Prostate gland (tissue), 2 donors: ENCODE data around the gene DUS2. TPM values are rescaled to one million over a fixed set of nuclear protein-coding genes. Genes with fewer than 3 reads are reported as not detected.

Experiments
- DNase-seq: peaks from one replicate; pipeline ENCODE4 v3.0.0-alpha.2; 2019; ENCODE audit warnings: low spot score
- H3K27ac ChIP-seq, 2 donors: fragments of 200-600 bp; sonication (generic); 2 replicates each; pipeline ENCODE4 v1.5.1; 2017 to 2019
- H3K27me3 ChIP-seq: fragments of 200-600 bp; sonication (generic); replicated peaks from 2 replicates; pipeline ENCODE4 v1.5.1; 2019; ENCODE audit not compliant: insufficient read depth
- H3K36me3 ChIP-seq, 2 donors: fragments of 200-600 bp; sonication (generic); 1 replicate in 1 of 2; 2 replicates in 1 of 2; pipeline versions ENCODE4 v1.5.1 to v1.8.1; 2017 to 2019
- H3K4me1 ChIP-seq: fragments of 200-600 bp; sonication (generic); replicated peaks from 2 replicates; pipeline ENCODE4 v1.5.1; 2019
- H3K4me3 ChIP-seq, 2 donors: fragments of 200-600 bp; sonication (generic); 2 replicates each; pipeline ENCODE4 v1.5.1; 2017 to 2019
- H3K9me3 ChIP-seq: fragments of 200-600 bp; sonication (generic); 2 replicates; pipeline ENCODE4 v1.5.1; 2017
- POLR2A ChIP-seq: fragments of 450-650 bp; IDR thresholded peaks from one replicate; pipeline ENCODE4 v1.6.1; 2016; ENCODE audit warnings: antibody characterized with exemption, mild to moderate bottlenecking
- POLR2AphosphoS5 ChIP-seq: sonication (generic); formaldehyde crosslinking; IDR thresholded peaks from one replicate; pipeline ENCODE4 v1.6.1; 2017; ENCODE audit warnings: antibody characterized with exemption
- WGBS: methylation state at CpG from one replicate; pipeline ENCODE4 v1.1.5; 2018; 5-methylcytosine and 5-hydroxymethylcytosine counted together
- intact Hi-C: fragments of 100-400 bp; cut with DNase I; formaldehyde crosslinking; loops from one replicate; pipeline ENCODE4 v1.14.2; 2022
- total RNA-seq, 2 donors: library from RNA; depleted of rRNA; stranded (reverse); fragments of >200 nt; gene quantifications; one replicate each; pipeline ENCODE4 v1.1.0, GENCODE V29; 2016
- TF ChIP-seq, protein P1 (sequence below), 4 experiments: fragments of 200-600 bp in 2 of 4; fragments of 450-650 bp in 2 of 4; sonication (generic) in 2 of 4; IDR thresholded peaks; 1 replicate in 3 of 4; 2 replicates in 1 of 4; pipeline ENCODE4 v1.5.1; 2016 to 2019; ENCODE audit warnings: antibody characterized with exemption in 4 of 4, mild to moderate bottlenecking in 2 of 4, moderate library complexity in 2 of 4

The DUS2 gene
- total RNA-seq, 2 donors from 2014 or later, result 7.2 to 14.5 TPM

DNA sequence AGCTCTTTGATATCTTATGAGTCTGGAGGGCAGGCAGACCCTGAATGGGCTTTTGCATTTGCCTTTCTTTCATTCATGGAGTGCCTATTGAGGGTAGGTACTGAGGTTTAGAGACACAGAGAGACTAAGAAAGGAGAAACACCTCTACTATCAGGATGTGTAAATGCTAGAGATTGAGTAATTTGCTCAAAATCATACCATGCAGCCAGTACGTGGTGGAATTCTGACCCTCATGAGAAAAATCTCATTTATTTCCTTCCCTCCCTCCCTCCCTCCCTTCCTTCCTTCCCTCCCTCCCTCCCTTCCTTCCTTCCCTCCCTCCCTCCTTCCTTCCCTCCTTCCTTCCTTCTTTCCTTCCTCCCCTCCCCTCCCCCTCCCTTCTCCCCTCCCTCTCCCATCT, 43.7 kb downstream of the DUS2 start:
- peaks cover 5% of the 10 kb centered on the region for H3K4me1 ChIP-seq
- TF ChIP-seq POLR2A (no peak), POLR2AphosphoS5 (no peak)
- TF ChIP-seq, protein P1, sequence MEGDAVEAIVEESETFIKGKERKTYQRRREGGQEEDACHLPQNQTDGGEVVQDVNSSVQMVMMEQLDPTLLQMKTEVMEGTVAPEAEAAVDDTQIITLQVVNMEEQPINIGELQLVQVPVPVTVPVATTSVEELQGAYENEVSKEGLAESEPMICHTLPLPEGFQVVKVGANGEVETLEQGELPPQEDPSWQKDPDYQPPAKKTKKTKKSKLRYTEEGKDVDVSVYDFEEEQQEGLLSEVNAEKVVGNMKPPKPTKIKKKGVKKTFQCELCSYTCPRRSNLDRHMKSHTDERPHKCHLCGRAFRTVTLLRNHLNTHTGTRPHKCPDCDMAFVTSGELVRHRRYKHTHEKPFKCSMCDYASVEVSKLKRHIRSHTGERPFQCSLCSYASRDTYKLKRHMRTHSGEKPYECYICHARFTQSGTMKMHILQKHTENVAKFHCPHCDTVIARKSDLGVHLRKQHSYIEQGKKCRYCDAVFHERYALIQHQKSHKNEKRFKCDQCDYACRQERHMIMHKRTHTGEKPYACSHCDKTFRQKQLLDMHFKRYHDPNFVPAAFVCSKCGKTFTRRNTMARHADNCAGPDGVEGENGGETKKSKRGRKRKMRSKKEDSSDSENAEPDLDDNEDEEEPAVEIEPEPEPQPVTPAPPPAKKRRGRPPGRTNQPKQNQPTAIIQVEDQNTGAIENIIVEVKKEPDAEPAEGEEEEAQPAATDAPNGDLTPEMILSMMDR (IDR thresholded peaks at IDR 0.05), result no peak
- no peaks in the 10 kb centered on the region for H3K9me3 ChIP-seq
- H3K27me3 ChIP-seq, result no peaks in the 10 kb centered on the region
- intact Hi-C loops, result no loop called here
- no peaks in the 10 kb centered on the region for H3K36me3 ChIP-seq
- 71% methylated on average over 1 of the region's 1 CpG for WGBS
- DNase-seq, result no peak
- no peak overlapping the region for H3K27ac ChIP-seq
- H3K4me3 ChIP-seq, result no peak overlapping the region

DNA sequence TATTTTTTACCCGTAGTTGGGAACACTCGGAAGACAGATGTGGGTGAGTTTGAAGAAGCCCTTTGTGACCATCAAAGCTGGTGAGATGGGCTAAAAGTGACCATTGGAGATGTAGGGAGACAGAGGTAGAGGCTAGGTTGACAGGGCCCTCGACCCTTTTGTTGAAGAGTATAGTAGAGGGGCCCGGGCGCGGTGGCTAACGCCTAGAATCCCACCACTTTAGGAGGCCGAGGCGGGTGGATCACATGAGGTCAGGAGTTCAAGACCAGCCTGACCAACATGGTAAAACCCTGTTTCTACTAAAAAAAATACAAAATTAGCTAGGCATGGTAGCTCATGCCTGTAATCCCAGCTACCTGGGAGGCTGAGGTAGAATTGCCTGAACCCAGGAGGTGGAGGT, 45.8 kb downstream of the DUS2 start:
- Histone ChIP-seq H3K9me3 (no peaks in the 10 kb centered on the region), H3K27ac (no peak overlapping the region), H3K27me3 (no peaks in the 10 kb centered on the region), H3K4me3 (no peak overlapping the region), H3K4me1 (peaks cover 8% of the 10 kb centered on the region), H3K36me3 (no peaks in the 10 kb centered on the region)
- WGBS, result 96% methylated on average over 9 of the region's 9 CpGs
- no peak for TF ChIP-seq POLR2AphosphoS5
- TF ChIP-seq, protein P1 (IDR thresholded peaks at IDR 0.05), result no peak
- TF ChIP-seq POLR2A, result no peak
- intact Hi-C loops, result no loop called here
- no peak for DNase-seq

DNA sequence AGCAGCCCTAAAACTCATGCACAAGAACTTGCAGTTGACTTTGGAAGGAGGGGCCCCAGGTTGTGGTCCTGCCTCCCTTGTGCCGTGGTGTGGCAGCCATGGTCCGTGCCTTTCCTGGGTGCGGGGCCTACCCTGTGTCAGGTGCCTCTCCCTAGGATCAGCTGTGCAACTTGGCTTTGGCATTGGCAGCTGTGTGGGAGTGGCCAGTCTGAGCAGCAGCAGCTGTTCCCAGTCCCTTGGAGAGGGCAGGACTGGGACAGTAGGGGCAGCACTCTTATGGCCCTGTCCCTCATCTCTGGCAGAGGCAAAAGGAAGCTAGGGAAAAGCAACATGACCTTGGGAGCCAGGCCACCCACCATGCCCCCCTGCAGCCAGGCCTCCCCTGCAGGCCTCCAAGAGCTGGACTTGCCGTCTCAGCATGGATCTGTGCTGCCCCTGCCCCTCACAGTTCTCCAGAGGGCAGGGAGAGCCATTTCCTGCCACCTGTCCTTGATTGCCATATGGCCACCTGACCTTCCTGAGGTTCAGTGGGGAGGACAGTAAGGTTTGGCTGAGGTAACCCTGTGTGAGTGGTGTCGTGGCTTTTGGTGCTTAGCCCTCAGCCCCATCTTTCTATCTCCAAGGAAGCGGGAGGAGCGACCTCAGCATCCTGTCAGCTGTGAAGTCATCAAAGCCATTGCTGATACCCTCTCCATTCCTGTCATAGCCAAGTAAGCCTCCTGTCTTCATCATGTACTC, 46.6 kb downstream of the DUS2 start:
- no peaks in the 10 kb centered on the region for H3K36me3 ChIP-seq
- 69% methylated on average over 7 of the region's 7 CpGs for WGBS
- intact Hi-C loops, result no loop called here

DNA sequence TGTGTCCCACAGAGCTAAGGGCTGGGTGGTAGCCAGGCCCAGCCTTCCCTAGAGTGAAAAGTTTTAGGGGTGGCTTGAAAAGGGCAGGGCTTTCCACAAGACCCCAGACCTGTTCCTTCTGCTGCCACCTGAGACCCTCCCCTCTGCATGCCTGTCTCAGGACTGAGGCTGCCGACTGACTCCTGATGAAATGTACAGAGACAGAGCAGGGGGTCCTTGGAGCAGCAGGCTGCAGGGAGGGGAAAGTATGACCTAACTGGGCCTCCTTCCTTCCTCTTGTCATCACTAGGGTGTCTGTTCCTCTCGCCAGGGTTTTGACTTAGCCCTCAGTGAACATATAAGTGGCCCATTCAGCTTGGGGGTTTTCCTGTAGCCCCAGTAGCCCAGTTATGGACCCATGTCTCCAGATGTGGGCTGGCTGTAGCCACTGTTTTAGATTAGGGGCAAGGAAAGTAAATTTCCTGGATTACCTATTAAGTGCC, 47.2 kb downstream of the DUS2 start:
- Histone ChIP-seq H3K4me3 (no peak overlapping the region), H3K27me3 (no peaks in the 10 kb centered on the region), H3K4me1 (peaks cover 8% of the 10 kb centered on the region), H3K9me3 (no peaks in the 10 kb centered on the region), H3K27ac (no peak overlapping the region), H3K36me3 (no peaks in the 10 kb centered on the region)
- TF ChIP-seq, protein P1 (IDR thresholded peaks at IDR 0.05), result no peak
- no peak for TF ChIP-seq POLR2A
- no peak for TF ChIP-seq POLR2AphosphoS5
- 90% methylated on average over 2 of the region's 2 CpGs for WGBS
- no peak for DNase-seq
- intact Hi-C loops, result no loop called here

More for the DNA sequence above, 46.6 kb downstream of the DUS2 start:
- H3K9me3 ChIP-seq, result no peaks in the 10 kb centered on the region
- H3K4me1 ChIP-seq, result peaks cover 8% of the 10 kb centered on the region
- no peak overlapping the region for H3K4me3 ChIP-seq
- no peak for DNase-seq
- no peak for TF ChIP-seq POLR2AphosphoS5
- TF ChIP-seq, protein P1 (IDR thresholded peaks at IDR 0.05), result no peak
- no peak for TF ChIP-seq POLR2A
- no peaks in the 10 kb centered on the region for H3K27me3 ChIP-seq
- no peak overlapping the region for H3K27ac ChIP-seq
